Fibroblast of pulmonary artery (primary cell): ENCODE results near the gene OSBPL7.

Source experiments
- DNase-seq: peaks from one replicate; pipeline ENCODE4 v3.0.0-alpha.2; 2010; ENCODE audit warnings: low read depth
- H3K4me3 ChIP-seq: replicated peaks from 2 replicates; pipeline ENCODE4 v1.5.1; 2011; ENCODE audit warnings: low read depth, mild to moderate bottlenecking, control low read depth, low read length, moderate library complexity
- TF ChIP-seq, protein P1 (sequence below): IDR thresholded peaks from 2 replicates; pipeline ENCODE4 v1.5.1; 2011; ENCODE audit warnings: mild to moderate bottlenecking, control low read depth, low read length, inconsistent platforms; ENCODE audit errors: missing control alignments

Gene OSBPL7

GRCh38 chr17:47836601-47837000 lies 15.0 kb upstream of the OSBPL7 start:
- H3K4me3 ChIP-seq = no peak overlapping the region
- no peak for DNase-seq
- TF ChIP-seq, protein P1, sequence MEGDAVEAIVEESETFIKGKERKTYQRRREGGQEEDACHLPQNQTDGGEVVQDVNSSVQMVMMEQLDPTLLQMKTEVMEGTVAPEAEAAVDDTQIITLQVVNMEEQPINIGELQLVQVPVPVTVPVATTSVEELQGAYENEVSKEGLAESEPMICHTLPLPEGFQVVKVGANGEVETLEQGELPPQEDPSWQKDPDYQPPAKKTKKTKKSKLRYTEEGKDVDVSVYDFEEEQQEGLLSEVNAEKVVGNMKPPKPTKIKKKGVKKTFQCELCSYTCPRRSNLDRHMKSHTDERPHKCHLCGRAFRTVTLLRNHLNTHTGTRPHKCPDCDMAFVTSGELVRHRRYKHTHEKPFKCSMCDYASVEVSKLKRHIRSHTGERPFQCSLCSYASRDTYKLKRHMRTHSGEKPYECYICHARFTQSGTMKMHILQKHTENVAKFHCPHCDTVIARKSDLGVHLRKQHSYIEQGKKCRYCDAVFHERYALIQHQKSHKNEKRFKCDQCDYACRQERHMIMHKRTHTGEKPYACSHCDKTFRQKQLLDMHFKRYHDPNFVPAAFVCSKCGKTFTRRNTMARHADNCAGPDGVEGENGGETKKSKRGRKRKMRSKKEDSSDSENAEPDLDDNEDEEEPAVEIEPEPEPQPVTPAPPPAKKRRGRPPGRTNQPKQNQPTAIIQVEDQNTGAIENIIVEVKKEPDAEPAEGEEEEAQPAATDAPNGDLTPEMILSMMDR = no peak

DNA sequence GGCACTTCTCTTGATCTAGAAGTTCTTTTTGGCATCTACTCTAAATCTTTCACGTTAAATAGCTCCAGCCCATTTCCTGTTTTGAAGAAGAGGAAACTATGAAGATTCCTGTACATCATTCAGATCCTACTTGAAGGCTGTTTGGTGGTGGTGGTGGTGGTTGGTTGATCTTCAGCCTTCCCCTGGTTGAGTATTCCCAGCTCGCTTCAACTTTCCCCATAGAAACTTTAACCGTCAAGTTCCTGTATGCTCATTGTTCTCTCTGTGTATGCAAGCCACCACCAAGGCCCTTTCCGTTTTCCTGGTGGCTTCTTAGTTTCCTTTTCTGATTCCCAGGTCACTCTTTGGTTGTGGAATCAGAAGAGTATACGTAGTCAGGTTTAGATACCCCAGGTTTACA lies 13.2 kb upstream of the OSBPL7 start:
- H3K4me3 ChIP-seq = no peak overlapping the region
- TF ChIP-seq, protein P1 = no peak
- DNase-seq = no peak

GRCh38 chr17:47831934-47832327 lies 10.3 kb upstream of the OSBPL7 start:
- TF ChIP-seq, protein P1 = no peak
- peak overlapping the region; percentile 98 for H3K4me3 ChIP-seq
- no peak for DNase-seq

- H3K4me3 ChIP-seq = peak within 1 kb of the TSS; percentile 98
- peak; percentile 95 for DNase-seq
- TF ChIP-seq, protein P1 = peak; percentile 51
Observed at GRCh38 chr17:47831003-47831933, 9.7 kb upstream of the OSBPL7 start, which contains the start of the genes LRRC46 and MRPL10. LRRC46 (plus strand) TSS chr17:47831670; CDS start chr17:47831990, 320 bp downstream. MRPL10 (minus strand) TSS chr17:47831541; CDS start chr17:47831511, 30 bp downstream.

DNA sequence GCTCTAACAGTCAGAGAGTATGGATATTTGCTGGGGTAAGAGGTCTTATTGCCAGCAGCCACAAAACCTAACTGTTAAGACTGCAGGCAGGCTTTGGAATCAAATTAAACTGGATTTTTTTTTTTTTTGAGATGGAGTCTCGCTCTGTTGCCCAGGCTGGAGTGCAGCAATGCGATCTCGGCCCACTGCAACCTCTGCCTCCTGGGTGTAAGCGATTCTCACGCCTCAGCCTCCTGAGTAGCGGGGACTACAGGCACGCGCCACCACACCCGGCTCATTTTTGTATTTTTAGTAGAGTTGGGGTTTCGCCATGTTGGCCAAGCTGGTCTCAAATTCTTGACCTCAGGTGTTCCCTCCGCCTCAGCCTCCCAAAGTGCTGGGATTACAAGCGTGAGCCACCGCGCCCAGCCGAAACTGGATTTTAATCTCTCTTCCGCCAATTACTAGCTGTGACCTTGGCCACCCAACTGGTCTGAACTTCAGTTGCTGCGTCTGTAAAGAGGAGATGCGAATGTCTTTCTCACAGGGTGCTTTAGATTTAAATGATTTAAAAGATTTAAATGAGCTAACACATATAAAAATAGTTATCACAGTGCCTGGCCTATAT lies 8.9 kb upstream of the OSBPL7 start:
- H3K4me3 ChIP-seq = peak overlapping the region; percentile 98
- TF ChIP-seq, protein P1 = no peak
- no peak for DNase-seq

DNA sequence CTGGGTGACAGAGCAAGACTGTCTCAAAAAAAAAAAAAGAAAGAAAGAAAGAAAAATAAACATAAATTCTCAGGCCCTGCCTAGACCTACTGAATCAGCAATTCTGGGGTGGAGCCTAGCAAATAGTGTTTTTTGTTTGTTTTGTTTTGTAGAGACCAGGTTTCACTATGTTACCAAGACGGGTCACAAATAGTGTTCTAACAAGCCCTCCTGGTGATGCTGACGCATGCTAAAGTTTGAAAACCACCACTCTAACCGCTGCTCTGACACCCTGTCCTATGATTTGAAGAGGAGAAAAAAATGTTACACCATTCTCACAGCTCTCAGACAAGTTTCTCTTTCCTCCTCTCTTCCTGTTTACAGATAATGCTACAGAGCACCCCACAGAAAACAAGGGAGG lies 8.3 kb upstream of the OSBPL7 start:
- H3K4me3 ChIP-seq = no peak overlapping the region
- TF ChIP-seq, protein P1 = no peak
- no peak for DNase-seq
